ENCODE data around the gene OVOL1.

Gene OVOL1

DNA sequence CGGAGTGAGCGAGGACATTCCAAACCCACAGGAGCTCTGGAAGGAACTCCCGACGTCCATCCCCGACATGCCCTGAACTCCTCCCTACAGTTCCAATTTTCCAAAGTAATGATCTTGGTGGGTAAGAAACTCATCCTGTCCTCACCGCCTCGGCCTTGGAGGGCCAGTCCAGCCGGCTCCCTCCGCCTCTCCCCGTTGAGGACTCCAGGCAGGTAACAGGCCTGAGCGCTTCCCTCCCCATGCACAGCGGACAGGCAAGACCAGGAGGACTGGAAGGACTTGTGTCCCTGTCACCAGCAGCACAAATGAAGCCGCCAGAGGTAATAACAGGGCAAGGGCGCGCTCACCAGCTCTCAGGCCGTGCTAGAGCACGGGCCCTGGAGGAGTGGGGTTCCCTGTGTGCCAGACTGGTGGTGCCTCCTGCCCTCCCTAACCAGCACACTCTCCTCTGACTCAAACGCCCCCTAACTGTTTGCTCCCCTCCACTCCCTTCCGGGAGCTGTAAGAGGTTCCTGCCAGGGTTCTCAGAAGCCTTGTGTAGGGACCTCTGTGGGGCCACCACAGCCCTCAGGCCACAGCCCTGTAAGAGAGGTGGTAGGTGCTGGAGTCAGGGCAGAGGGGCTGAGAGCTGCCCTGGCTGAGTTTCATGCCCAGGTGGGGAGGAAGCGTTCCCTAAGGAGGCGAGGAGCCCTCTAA lies 17.1 kb downstream of the OVOL1 start:
- TF ChIP-seq, protein P1, sequence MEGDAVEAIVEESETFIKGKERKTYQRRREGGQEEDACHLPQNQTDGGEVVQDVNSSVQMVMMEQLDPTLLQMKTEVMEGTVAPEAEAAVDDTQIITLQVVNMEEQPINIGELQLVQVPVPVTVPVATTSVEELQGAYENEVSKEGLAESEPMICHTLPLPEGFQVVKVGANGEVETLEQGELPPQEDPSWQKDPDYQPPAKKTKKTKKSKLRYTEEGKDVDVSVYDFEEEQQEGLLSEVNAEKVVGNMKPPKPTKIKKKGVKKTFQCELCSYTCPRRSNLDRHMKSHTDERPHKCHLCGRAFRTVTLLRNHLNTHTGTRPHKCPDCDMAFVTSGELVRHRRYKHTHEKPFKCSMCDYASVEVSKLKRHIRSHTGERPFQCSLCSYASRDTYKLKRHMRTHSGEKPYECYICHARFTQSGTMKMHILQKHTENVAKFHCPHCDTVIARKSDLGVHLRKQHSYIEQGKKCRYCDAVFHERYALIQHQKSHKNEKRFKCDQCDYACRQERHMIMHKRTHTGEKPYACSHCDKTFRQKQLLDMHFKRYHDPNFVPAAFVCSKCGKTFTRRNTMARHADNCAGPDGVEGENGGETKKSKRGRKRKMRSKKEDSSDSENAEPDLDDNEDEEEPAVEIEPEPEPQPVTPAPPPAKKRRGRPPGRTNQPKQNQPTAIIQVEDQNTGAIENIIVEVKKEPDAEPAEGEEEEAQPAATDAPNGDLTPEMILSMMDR (conservative IDR thresholded peaks at IDR 0.05; ENCODE audit: low read depth, low read length): no peak

DNA sequence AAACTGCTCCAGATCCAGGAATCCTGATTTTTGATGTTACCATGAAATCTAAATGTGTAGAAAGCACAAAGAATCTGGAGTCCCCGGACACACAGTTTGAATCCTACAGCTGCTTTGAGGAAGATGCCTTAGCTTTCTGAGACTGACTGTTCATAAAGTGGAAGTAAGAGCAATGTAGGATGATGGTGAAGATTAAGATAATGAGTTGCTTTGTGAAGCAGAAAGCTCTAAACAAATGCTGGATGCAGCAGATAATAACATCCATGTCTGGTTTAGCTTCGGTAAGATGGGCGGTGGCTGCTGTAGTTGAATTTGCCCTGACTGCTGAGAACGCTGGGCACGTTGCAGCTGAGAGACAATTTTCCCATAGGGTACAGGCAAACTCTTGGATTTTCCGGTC lies 20.1 kb downstream of the OVOL1 start:
- no peak overlapping the region for H3K4me3 ChIP-seq (IDR thresholded peaks at IDR 0.05; ENCODE audit: insufficient read depth, low read depth, low read length)
- H3K4me1 ChIP-seq (ENCODE audit: low read depth, poor library complexity, severe bottlenecking): no peaks in the 10 kb centered on the region
- H2AFZ ChIP-seq (ENCODE audit: low read depth): no peak overlapping the region
- no peaks in the 10 kb centered on the region for H4K20me1 ChIP-seq (ENCODE audit: insufficient read depth)
- H3K4me2 ChIP-seq: no peak overlapping the region
- no peak overlapping the region for H3K9ac ChIP-seq
- no peaks in the 10 kb centered on the region for H3K79me2 ChIP-seq (ENCODE audit: insufficient read depth, low read depth)
- no peaks in the 10 kb centered on the region for H3K36me3 ChIP-seq (ENCODE audit: insufficient read depth)
- H3K27ac ChIP-seq: no peak overlapping the region
- peaks cover 14% of the 10 kb centered on the region; the same call in 1 of the 2 replicates for H3K27me3 ChIP-seq (ENCODE audit: insufficient read depth, low read depth)
- TF ChIP-seq, protein P1 (conservative IDR thresholded peaks at IDR 0.05; ENCODE audit: low read depth, low read length): no peak

More for the DNA sequence above, 17.1 kb downstream of the OVOL1 start:
- Histone ChIP-seq H3K4me2 (no peak overlapping the region), H4K20me1 (ENCODE audit: insufficient read depth) (no peaks in the 10 kb centered on the region), H3K27ac (no peak overlapping the region), H3K27me3 (ENCODE audit: insufficient read depth, low read depth) (peaks cover 20% of the 10 kb centered on the region; the same call in 1 of the 2 replicates), H3K79me2 (ENCODE audit: insufficient read depth, low read depth) (no peaks in the 10 kb centered on the region), H3K4me3 (IDR thresholded peaks at IDR 0.05; ENCODE audit: insufficient read depth, low read depth, low read length) (no peak overlapping the region), H3K9ac (no peak overlapping the region), H2AFZ (ENCODE audit: low read depth) (no peak overlapping the region), H3K4me1 (ENCODE audit: low read depth, poor library complexity, severe bottlenecking) (no peaks in the 10 kb centered on the region), H3K36me3 (ENCODE audit: insufficient read depth) (no peaks in the 10 kb centered on the region)

DNA sequence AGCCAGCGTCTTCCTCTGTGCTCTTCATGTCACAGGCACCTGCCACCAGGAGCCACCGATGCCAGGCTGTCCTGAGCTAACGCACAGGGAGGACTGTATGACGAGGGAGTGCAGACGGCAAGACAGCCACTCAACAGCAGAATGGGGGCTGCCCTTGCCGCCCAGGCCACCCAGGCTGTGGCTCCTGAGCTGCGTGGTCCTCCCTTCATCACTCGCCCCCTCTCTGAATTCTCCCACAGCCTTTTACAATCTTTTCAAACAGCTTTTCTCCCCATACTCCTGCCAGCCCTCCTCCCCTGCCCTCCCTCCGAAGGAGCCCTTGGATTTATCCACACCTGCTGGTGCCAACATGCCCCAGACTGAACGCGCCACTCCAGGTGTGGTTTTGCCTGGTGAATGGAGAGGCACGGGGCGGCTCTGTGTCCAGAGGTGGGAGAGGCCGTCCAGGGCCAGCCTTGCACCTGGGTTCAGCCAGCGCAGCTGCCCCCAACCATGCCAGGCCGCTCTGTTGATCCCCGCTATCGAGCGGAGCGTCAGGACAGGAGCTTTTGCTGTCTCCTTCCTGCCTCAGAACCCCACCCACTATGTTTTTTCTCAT lies 22.0 kb downstream of the OVOL1 start:
- Histone ChIP-seq H3K4me2 (no peak overlapping the region), H2AFZ (ENCODE audit: low read depth) (no peak overlapping the region), H3K36me3 (ENCODE audit: insufficient read depth) (no peaks in the 10 kb centered on the region), H3K9ac (no peak overlapping the region), H3K27ac (no peak overlapping the region), H4K20me1 (ENCODE audit: insufficient read depth) (no peaks in the 10 kb centered on the region), H3K4me3 (IDR thresholded peaks at IDR 0.05; ENCODE audit: insufficient read depth, low read depth, low read length) (no peak overlapping the region), H3K27me3 (ENCODE audit: insufficient read depth, low read depth) (peaks cover 13% of the 10 kb centered on the region; the same call in 1 of the 2 replicates), H3K4me1 (ENCODE audit: low read depth, poor library complexity, severe bottlenecking) (no peaks in the 10 kb centered on the region), H3K79me2 (ENCODE audit: insufficient read depth, low read depth) (no peaks in the 10 kb centered on the region)
- TF ChIP-seq, protein P1 (conservative IDR thresholded peaks at IDR 0.05; ENCODE audit: low read depth, low read length): no peak

DNA sequence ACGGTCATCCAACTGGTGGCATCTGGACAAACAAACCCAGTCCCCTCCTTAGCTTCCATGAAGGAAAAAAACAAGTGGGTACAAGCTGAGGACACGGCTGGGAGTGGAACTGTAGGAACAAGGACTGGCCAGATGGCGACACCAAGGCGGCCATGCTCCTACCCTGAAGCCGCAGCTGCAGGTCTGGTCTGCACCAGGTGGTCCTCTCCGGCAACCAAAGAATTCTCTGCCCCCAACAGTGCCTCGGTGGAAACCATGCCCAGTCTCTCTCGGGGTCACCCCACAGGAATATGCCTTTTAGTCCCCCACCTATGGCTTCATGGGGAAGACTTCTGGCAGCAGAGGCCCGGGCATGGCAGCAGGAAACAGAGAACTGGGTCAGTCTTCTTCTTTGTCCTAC lies 22.6 kb downstream of the OVOL1 start:
- peaks cover 8% of the 10 kb centered on the region; the same call in 1 of the 2 replicates for H3K27me3 ChIP-seq (ENCODE audit: insufficient read depth, low read depth)
- H3K4me3 ChIP-seq (IDR thresholded peaks at IDR 0.05; ENCODE audit: insufficient read depth, low read depth, low read length): no peak overlapping the region
- TF ChIP-seq, protein P1 (conservative IDR thresholded peaks at IDR 0.05; ENCODE audit: low read depth, low read length): no peak
- H4K20me1 ChIP-seq (ENCODE audit: insufficient read depth): no peaks in the 10 kb centered on the region
- no peaks in the 10 kb centered on the region for H3K36me3 ChIP-seq (ENCODE audit: insufficient read depth)
- H3K4me1 ChIP-seq (ENCODE audit: low read depth, poor library complexity, severe bottlenecking): no peaks in the 10 kb centered on the region
- no peak overlapping the region for H3K4me2 ChIP-seq
- H3K9ac ChIP-seq: no peak overlapping the region
- no peak overlapping the region for H2AFZ ChIP-seq (ENCODE audit: low read depth)
- no peaks in the 10 kb centered on the region for H3K79me2 ChIP-seq (ENCODE audit: insufficient read depth, low read depth)
- no peak overlapping the region for H3K27ac ChIP-seq
